NCI-H2227 (cell line): ENCODE results near the gene MEF2B.
"Not testable (repeated sequence)": the region's sequence is repeated elsewhere in the genome, so short reads cannot be mapped to it uniquely, and the experiment has no call there.

ENCODE experiments used
- DNase-seq: peaks from one replicate; lab custom pipeline; 2025; ENCODE audit not compliant: unreplicated experiment; lab: John Stamatoyannopoulos, UW

MEF2B gene

GRCh38 chr19:19131989-19132388 is 38.1 kb downstream of the MEF2B start:
- DNase-seq: no peak

- DNase-seq: no peak
These were observed 44.0 kb downstream of the MEF2B start for GRCh38 chr19:19126102-19126501.

DNA sequence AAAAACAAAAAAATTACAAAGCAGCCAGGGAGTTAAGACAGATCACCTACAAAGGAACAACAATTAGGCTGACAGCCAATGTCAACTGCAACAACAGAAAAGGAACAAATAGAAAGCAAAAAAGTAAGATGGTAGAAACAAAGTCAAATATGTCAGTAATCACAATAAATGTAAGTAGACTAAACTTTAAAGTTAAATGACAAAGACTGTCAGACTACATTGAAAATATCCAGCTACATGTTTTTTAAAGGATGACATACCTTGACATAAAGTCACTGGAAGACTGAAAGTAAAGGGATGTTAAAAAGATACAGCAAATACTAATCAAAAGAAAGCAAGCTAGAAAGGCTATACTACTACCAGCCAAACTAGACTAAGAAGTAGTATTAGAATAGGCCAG is 46.7 kb downstream of the MEF2B start:
- no peak for DNase-seq

DNA sequence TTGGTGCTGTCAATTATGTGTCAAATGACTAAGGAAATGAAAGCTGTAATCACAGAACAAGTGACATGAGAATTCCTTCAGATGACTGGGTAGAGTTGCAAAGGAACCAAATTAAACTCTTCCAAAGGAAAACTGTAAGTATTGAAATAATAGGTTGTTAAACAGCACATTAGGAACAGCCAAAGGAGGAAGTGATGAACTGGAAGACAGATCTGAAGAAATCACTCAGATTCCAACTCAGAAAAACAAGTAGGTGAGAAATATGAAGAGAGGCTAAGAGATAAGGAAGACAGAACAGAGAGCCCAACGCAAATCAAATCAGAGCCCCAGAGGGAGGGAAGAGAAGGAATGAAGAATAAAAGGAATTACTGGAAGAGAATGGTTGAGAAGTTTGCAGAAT is 47.2 kb downstream of the MEF2B start:
- no peak for DNase-seq

- DNase-seq: no peak
These were observed 48.7 kb downstream of the MEF2B start for GRCh38 chr19:19121371-19121770.

- no peak for DNase-seq
These were observed 49.5 kb downstream of the MEF2B start for GRCh38 chr19:19120308-19121231.

DNA sequence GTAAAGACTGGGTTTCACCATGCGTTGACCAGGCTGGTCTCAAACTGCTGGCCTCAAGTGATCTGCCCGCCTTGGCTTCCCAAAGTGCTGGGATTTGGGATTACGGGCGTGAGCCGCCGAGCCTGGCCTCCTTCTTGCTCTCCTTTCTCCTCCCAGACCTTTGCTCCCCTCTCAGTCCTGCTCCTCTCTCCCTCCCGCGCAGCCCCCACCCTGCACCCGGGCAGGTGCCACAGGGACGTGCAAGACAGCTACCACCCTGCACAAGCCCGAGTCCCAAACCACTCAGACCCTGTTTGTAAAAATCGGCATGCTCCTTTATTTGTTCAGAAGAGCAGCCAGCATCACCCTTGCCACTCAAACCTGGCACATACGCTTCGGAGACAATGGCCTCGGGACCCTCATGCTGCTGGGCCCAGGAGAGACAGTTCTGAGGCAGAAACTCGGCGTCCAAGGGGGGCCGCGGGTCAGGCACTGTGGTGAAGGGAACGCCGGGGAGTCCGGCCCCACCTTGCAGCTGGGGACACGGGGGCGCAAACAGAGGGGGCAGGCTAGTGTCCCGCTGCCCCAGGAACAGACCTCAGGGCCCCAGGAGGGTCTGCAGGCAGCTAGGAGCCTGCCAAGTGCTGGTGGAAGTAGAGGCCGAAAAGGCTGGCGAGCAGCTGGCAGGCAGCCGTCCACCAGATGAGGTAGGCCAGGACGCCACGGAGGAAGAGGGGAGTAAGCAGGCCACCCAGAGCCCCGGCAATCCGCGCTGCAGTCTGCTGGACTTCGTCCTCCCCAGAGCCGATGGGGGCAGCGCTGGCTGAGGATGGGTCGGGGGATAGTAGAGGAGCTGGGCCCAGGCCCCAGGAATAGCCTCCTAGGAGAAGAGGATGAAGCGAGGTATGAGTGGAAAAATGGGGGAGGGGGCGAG is 50.5 kb downstream of the MEF2B start:
- no peak for DNase-seq

- DNase-seq: no peak
These were observed 54.1 kb downstream of the MEF2B start for GRCh38 chr19:19115954-19116353.

- peak; percentile 24 for DNase-seq
These were observed 56.9 kb downstream of the MEF2B start for GRCh38 chr19:19113040-19113626.

DNA sequence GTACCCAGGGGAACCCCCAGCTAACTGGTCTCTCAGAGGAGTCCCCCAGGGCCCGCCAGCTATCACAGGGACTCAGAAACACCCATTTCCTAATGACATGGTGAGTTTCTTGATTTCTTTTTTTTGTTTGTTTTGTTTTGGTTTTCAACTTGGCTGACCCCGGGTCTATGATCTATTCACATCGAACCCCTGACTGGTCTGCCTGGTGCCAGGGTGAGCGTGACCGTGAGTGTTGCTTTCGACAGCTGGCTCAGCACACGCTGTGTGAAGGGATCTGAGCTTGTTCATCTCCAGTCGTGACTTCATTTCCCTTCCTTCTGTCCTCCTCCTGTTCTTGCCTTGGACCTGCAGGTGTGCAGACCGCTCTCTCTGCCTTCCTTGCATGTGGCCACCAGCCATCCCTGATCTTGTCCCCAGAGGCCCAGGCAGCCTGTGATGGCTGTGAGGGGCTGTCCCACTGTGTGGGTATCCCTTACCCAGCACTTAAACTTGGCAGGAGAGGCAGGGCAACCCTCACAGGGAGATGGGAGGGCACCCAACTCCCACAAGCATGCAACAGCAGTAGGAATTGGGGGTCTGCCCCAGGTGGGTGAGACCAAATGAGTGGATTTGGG is 58.0 kb downstream of the MEF2B start:
- no peak for DNase-seq

DNA sequence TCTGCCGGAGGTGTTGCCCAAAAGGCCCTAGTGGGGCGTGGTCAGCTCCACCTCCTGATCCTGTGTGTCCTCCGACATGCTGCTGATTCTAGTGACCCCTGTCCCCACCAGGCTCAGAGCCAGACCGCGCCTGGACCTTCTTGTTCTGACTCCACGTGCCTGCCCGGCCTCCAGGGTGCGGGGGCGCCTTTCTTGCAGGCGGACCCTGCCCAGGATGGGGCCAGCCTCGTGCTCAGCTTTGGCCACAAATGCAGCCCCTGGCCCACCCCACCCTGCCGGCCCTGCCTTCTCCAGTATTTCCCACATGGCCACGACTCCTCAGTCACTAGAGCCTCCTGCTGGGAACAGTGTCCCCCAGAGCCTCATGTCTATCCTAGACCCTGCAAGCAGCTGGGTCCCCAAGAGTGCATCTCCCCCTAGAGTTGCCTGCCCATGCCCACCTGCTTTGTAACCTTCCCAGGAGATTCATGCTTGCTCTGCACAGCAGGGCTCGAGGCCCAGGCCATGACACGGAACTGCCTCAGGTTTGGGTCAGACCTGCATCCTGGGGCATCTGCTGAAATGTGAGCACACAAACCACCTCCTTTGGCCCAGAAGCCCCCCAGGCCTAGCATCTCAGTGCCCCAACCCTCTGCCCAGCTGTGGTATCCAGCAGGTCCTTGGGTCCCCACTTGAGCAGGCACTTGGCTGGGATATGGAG is 58.8 kb downstream of the MEF2B start:
- no peak for DNase-seq

DNA sequence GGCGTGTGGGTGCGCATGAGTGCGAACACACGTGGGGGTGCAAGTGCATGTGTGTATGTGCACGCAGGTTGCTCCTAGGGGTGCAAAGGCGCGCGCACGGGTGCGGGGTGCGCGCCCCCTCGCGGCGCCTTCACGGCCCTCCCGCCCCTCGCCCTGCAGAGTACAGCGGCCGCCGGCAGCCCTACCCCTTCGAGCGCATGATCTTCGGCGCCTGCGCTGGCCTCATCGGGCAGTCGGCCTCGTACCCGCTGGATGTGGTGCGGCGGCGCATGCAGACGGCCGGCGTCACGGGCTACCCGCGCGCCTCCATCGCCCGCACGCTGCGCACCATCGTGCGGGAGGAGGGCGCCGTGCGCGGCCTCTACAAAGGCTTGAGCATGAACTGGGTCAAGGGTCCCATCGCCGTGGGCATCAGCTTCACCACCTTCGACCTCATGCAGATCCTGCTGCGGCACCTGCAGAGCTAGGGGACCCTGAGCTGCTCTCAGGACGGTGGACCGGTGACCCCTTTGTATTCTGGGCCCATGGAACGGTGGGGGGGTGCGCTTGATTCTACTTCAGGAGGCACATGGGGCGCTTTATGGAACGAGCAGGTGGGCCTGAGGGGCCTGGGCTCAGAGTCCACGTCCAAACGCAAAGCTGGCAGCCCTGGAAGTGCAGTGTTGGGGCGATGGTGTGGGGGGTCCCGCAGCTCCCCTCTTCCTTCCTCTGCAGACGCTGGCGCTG is 59.5 kb downstream of the MEF2B start:
- no peak for DNase-seq

DNA sequence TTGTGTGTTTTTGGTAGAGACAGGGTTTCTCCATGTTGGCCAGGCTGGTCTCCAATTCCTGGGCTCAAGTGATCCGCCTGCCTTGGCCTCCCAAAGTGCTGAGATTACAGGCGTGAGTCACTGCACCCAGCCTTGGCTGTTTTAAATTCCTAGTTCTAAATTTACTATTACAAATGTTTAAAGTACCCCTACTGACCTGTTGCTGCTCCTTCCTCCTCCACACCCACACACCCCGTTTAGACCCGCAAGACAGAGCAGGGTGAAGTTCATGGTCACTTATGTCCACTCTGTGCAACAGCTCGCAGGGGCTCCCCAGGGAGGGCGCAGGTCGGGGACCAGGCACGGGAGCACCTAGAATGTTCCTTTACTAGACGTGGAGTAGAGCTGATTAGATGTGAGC is 60.5 kb downstream of the MEF2B start:
- DNase-seq: no peak

- DNase-seq: no peak
These were observed 62.4 kb downstream of the MEF2B start for GRCh38 chr19:19107654-19108053.

DNA sequence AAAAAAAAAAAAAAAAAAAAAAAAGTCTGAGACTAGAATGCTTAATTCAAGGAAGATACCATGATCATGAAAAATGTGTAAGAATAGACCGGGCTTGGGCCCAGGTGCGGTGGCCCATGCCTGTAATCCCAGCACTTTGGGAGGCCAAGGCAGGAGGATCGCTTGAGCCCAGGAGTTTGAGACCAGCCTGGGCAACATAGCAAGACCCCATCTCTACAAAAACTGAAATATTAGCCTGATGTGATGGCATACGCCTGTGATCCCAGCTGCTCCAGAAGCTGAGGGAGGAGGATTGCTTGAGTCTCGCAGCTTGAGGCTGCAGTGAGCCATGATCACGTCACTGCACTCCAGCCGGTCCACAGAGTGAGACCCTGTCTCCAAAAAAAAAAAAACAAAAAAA is 63.1 kb downstream of the MEF2B start:
- not testable (repeated sequence) for DNase-seq

GRCh38 chr19:19106056-19106551 is 64.0 kb downstream of the MEF2B start:
- DNase-seq: no peak

- DNase-seq: no peak
These were observed 64.6 kb downstream of the MEF2B start for GRCh38 chr19:19105365-19106055.

- DNase-seq: no peak
These were observed 66.9 kb downstream of the MEF2B start for GRCh38 chr19:19103167-19103566.

DNA sequence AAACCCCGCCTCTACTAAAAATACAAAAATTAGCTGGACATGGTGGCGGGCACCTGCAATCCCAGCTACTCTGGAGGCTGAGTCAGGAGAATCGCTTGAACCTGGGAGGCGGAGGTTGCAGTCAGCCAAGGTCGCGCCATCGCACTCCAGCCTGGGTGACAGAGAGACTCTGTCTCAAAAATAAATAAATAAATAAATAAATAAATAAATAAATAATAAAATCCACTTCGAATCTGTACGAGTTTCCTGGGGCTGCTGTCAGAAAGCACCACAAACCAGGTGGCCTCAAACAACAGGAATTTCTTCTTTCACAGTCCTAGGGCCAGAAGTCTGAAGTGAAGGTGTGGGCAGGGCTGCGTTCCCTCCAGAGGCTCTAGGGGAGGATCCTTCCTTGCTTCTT is 67.5 kb downstream of the MEF2B start:
- DNase-seq: not testable (repeated sequence)
